GM21423 (cell line): ENCODE measurements around the gene FAM98C.
"Not testable (repeated sequence)": the region's sequence is repeated elsewhere in the genome, so short reads cannot be mapped to it uniquely, and the experiment has no call there.

ENCODE experiments used
- ATAC-seq: cut with Tn5 transposase; IDR thresholded peaks from one replicate; pipeline ENCODE4 v1.9.1; 2021; ENCODE audit warnings: mild to moderate bottlenecking, moderate library complexity; ENCODE audit not compliant: unreplicated experiment

Gene FAM98C

DNA sequence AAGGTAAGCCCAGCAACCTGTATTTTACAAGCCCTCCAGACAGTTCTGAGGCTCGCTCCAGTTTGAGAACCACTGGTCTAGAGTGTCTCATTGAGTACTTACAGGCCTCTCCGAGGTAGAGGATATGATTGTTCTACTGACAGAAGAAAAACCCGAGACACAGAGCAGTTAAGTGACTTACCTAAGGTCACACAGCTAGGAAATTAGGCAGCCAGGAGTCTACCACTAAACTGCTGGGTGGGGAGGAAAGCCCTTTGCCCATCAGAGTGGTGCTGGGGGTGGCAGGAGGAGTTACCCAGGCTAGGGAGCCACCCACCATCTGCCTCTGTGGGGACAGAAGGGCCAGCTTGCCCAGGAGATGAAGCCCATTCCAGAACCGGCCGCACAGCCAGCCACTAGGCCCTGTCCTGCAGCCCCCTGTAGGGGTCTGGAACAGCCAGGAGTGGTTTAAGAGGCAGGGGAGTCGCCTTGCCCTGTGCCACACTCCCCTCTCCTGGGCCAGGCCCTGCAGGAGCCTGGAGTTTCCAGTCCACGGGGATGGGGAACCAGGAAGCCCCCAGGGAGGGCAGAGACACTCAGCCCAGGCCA is 22.4 kb downstream of the FAM98C start:
- no peak for ATAC-seq

DNA sequence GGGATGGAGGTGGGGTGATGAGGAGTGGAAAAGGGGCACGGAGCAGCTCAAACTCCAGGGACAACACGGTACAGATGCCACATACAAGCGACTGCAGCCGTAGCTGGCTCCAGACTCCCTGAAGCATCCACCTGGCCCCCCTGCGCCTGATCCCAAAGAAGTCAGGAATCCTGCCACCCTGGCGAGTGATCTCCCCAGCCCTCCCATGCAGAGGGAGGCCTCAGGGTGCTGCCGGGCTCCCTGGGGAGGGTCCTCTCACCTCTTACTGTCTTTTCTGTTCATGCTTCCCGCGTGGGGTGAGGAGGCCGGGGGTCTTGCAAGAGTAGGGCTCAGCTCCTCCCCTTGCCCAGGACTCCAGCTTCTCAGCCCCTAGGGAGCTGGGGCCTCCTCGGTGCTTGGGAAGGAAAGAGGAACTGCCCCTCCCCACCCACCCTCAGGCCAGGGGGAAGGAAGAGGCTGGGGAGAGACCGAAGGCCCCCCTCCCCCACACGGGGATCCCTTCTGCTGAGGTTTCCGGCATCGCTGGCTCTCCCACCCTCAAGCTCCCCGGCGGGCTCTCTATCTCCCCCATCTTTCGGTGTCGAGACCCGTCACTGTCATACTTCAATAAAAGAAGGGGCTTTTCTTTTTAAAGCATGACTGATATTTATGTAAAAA is 23.0 kb downstream of the FAM98C start, which contains the start of gene RASGRP4:
TSS of gene RASGRP4 (minus strand) at position 410 of the 657 bp plus-strand sequence. CDS start at position 282, 128 bp downstream.
- ATAC-seq = no peak

DNA sequence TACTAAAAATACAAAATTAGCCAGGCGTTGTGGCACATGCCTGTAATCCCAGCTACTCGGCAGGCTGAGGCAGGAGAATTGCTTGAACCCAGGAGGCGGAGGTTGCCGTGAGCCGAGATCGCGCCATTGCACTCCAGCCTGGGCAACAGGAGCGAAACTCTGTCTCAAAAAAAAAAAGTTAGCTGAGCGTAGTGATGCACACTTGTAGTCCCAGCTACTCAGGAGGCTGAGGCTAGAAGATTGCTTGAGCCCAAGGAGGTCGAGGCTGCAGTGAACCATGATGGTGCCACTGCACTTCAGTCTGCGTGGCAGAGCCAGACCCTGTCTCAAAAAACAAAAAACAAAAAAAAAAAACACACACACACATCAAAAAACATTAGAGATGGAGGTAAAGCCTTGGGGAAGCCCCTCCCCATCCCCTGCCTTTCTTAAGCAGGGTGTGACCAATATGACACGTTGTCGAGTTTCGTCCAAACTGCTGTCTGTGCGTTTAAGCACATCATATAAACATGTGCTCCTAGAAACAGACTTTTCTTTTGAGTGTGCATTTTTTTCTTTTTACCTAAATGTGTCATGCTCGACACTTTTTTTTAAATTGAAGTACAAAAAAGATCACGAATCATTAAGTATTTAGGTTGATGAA is 24.3 kb downstream of the FAM98C start:
- ATAC-seq = not testable (repeated sequence)

DNA sequence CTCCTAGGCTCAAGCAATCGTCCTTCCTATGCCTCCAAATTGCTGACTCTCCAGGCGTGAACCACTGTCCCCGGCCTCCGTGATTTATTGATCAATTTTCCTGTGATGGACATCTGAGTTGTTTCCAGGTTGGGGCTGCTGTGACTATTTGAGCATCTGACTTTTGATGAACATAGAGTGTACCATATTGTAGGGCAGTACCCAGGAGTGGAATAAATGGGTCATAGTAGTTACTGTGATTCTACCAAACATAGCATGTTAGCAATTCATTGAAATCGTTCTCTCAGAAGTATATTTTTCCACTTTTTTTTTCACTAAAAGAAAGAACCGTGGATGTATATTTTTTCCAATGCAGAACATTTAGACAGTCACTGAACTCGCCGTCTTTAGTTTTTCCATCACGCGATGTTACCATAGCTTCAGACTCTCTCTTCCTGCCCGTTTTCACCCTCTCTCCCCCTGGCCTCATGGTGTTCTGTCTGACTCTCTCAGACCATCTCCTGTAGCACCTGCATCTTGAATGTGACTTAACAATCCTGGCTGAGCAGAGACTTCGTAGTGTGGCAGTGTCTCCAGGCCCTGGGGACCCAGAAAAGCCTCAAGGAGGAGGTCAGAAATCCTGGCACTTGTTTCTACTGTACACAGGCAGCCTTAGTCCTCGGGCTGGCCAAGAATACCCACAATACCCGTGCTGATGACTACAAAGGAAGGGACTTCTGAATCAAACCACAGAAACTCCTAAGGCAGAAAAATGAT is 26.3 kb downstream of the FAM98C start:
- ATAC-seq = no peak

DNA sequence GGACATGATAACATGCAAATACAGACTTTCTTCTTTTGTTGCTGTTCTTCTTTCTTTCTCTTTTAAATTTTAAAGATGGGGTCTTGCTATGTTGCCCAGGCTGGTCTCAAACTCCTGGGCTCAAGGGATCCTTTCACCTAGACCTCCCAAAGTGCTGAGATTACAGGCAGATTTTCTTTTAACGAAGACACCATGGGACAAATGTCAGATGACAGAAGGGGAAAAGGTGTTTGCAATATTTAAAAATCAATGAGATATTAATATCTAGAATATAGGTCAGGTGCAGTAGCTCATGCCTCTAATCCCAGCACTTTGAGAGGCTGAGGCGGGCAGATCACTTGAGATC is 26.9 kb downstream of the FAM98C start:
- ATAC-seq = no peak

DNA sequence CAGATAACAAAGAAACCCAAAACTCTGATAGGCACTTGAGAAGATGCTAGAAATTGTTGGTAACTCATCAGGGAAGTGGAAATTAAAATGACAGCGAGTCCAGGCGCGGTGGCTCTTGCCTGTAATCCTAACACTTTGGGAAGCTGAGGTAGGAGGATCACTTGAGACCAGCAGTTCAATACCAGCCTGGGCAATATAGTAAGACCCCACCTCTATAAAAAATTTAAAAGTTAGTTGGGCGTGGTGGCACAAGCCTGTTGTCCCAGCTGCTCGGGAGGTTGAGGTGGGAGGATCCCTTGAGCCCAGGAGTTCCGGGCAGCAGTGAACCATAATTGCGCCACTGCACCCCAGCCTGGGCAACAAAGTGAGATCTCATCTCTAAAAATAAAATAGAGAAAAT is 28.0 kb downstream of the FAM98C start:
- no peak for ATAC-seq

DNA sequence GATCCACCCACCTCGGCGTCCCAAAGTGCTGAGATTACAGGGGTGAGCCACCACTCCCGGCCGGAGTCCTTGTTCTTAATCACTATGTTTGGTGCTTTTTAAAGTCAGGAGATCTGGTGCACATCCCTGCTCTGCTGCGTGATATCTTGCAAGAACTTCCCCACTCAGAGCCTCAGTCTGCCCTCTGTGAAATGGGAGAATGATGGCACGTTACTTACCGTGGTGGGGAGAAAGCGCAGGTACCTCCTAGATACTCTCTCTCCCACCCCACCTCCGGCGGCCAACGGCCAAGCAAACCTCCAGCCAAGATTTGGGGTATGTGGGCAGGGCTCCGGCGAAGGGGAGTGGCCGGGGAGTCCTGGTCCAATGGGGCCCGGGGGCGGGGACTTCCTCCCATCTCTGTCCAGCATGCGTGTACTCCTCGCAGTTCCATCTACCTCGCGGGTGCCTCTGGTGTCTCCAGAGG is 30.4 kb downstream of the FAM98C start, which contains the start of gene RYR1:
TSS of gene RYR1 (plus strand) at position 424 of the 466 bp plus-strand sequence. CDS start 139 bp downstream, outside the sequence.
- no peak for ATAC-seq

DNA sequence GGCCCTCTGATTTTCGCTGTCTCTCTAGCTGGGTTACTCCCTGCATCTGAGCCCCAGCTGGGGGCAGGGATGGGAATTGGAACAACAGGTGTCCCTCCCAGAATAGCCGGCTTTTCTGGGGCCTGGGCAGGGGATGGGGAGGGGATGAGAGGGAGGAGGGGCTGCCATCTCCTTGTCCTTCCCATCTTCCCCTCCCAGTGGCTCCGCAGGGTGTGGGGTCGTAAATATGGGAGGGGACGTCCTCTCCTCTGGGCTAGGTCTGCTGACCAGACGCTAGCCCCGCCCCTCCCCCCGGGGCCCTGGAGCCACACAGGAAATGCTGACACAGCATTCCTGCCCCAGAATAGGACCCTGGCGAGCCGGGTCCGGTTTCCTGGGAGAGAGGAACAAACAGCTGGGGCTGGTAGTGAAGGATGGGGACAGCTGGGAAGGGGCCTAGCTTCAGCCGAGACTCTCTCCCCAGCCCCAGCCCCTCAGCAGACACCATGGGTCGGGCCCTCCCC is 31.7 kb downstream of the FAM98C start:
- no peak for ATAC-seq

DNA sequence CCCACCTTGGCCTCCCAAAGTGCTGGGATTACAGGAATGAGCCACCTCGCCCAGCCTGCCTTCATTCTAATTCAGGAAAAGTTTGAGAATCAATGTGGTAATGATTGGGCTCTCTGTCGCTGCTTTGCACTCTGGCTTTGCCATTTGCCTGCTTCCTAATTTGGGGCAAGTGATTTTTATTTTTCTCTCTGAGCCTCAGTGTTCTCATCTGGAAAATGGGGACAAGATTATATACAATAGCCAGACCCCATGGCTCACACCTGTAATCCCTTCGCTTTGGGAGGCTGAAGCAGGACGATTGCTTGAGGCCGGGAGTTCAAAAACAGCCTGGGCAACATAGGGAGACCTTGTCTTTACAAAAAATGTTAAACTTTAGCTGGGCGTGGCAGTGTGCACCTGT is 34.4 kb downstream of the FAM98C start:
- ATAC-seq = no peak

DNA sequence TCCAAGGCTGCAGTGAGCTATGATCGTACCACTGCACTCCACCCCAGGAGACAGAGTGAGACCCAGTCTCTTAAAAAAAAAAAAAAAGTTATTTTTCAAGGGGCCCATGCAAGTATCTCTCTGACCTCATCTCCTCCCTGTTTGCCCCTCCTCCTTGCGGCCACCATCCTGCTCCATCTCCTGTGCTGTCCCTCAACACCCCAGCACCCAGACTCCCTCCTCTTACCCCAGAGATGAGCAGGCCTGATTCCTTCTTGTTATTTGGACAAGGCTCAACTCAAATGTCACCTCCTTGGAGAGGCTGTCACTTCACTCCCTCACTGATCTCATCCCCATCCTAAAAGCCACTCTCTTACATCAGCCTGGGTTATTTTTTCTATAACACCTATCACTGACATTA is 35.0 kb downstream of the FAM98C start:
- ATAC-seq = no peak

DNA sequence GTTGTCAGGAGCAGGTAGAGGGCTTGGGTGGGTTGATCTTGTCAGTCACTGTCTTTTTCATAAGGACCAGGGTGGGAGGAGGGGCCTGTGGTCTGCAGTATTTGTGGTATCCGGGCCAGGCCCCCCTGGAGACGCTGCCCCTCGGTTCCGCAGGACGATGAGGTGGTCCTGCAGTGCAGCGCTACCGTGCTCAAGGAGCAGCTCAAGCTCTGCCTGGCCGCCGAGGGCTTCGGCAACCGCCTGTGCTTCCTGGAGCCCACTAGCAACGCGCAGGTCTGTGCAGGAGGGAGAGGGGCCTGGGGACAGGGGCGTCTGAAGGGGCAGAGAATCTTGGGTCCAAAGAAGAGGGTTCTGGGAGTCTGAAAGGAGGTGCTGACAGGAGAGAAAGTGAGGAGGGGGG is 37.7 kb downstream of the FAM98C start:
- ATAC-seq = no peak

DNA sequence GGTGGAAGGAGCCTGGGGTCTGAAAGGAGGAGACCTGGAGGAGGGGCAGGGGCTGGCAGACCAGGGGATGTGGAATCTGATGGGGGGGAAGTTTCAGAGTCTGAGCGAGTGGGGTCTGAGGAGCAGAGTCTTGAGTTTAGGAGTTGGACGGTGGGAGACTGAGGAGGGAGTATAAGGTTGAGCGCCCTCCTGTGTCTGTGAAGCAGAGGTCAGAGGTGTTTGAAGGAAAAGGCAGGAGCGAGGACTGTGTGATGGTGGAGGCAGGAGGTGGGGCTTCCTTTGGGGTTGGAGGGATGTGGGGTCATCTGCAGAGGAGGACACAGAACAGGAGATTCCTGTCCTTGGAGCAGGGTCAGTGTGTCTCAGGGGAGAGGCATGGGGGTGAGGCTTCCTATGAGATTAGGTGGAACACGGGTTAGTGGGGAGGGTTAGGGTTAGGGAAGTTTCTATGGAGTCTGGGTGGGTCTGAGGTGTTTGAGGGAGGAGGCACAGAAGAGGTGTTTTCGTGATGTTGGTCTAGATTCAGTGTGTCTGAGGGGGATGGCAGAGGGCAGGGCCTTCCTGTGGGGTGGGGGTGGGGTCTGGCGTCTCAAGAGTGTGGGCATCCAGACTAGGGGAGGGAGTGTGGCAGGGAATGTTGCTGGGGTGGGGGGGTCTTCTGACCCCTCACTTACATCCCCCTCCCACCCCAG is 38.9 kb downstream of the FAM98C start:
- ATAC-seq = no peak

DNA sequence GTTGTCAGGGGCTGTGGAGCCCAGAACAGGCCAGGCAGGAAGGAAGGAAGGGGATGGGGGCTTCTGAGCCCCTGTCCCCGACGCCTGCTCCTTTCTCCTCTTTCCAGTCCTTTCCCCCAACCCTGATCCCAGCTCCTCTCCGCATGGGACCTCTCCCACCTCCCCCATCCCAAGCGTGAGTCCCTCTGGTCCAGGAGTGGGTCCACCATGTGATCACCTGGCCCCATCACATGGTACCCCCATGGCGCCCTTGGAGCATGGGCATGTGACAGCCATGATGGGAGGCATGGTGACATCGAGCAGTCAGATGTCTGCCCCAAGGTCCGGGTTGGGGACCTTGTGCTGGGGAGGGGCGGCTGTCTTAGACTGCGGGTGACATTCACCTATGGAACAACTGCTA is 39.8 kb downstream of the FAM98C start:
- ATAC-seq = no peak

DNA sequence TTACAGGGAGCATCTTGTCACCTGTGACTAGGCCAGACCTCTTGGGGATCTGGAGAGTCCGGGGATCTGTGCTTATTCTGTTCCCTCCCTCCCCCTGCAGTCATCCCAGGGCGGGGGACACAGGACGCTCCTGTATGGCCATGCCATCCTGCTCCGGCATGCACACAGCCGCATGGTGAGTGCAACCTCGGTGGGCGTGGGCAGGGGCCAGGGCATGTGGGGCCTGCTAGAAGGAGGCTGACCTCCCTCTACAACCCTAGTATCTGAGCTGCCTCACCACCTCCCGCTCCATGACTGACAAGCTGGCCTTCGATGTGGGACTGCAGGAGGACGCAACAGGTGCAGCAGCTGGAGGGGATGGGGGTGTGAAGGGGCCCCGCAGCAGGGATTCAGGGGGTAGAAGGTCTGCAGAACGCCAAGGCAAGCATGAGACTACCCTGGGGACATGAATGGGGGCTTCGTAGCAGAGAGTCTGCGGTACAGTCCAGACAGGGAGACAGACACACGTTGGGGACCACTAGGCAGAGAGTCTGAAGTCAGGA is 40.6 kb downstream of the FAM98C start:
- no peak for ATAC-seq

DNA sequence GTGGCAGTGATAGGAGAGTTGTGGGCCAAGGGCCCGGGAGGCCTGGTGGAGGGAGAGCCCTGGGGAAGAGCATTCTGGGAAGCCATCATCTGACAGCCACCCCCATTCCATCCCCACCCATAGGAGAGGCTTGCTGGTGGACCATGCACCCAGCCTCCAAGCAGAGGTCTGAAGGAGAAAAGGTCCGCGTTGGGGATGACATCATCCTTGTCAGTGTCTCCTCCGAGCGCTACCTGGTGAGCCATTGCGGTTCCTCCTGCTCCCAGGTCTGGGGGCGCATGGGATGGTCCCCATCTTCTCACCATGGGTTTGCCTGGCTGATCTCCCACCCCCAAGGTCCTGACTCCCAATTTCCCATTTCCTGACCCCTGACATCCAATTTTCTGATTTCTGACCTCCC is 41.1 kb downstream of the FAM98C start:
- ATAC-seq = no peak

DNA sequence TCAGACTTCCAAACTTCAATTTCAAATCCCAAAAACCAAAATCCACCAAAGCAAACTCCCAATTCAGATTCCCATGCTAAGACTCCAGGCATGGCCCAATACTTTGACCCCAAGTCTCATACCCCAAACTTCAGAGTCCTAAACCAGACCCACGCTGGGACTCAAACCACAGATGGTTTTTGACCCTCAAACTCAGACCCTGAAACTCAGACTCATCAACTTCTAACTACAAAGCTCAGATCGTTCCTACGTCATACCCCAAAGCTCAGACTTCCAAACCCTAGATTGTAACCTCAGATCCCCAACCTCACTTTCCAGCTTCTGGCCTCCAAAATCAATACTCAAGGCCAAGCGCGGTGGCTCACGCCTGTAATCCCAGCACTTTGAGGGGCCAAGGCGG is 42.5 kb downstream of the FAM98C start:
- no peak for ATAC-seq

DNA sequence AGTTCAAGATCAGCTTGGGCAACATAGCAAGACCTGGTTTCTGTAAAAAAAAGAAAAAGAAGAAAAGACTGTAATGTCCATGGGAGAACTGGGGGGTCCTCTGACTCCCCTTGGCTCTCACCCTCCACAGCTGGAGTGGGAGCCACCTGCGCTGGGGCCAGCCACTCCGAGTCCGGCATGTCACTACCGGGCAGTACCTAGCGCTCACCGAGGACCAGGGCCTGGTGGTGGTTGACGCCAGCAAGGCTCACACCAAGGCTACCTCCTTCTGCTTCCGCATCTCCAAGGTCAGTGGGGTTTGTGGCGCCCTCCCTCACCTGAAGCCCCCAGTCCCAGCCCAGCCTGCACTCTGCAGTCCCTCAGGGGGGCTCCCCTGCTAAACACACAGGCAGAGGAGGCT is 45.3 kb downstream of the FAM98C start:
- ATAC-seq = no peak

DNA sequence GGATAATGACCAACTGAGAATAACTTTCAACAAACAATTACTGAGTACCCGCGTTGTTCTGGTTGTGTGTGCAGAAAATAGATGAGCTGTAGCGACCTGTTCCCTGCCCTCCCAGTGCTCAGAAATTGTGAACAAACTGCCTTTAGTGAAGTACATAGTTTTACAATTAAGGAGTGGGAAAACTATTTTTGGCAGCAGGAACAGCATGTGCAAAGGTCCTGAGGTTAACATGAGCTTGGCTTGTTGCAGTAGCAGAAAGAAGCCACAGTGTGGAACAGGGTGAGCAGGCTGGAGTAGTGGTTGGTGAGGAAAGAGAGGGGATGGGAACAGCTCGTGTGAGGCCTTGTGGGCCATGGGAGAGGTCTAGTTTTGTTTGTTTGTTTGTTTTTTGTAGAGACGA is 46.6 kb downstream of the FAM98C start:
- ATAC-seq = no peak

DNA sequence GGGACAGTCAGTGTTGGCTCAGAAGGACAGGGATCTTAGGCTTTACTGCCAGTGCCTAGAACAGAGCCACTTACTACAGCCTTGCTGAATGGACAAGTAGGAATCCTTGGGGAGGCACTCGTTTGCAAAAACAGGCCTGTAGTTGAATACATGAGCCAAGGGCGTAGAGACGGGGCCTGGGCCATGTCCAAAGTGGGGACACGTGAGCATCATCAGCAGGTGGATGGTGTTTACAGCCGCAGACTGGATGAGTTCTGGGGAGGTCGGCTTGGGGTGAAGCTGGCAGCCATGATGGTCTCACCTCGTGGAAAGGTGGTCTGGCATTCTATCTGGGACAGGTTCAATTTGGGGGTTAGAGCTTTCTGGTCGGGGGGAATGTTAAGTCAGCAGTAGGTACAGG is 48.1 kb downstream of the FAM98C start:
- ATAC-seq = no peak

DNA sequence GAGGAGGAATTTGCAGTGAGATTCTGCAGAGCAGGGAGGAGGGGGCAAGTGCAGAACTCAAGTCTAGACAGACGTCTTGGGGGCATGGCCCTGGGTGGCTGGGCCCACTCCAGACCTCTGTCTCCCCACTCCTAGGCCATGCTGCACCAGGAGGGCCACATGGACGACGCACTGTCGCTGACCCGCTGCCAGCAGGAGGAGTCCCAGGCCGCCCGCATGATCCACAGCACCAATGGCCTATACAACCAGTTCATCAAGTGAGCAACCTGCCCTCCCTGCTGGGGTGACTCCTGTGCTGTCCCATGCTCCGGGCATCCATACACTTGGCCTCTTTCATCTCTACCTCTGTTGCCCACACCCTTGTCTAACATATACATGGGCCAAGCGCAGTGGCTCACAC is 48.7 kb downstream of the FAM98C start:
- no peak for ATAC-seq
